ENCODE results near the gene RNF44. TPM values are rescaled to one million over a fixed set of nuclear protein-coding genes. Genes with fewer than 3 reads are reported as not detected.

Gene RNF44
- total RNA-seq, 4 donors from 2014 or later = 29.6 to 45.7 (median 33.7) TPM

GRCh38 chr5:176550275-176550831 lies 13.2 kb upstream of the RNF44 start:
- H3K4me3 ChIP-seq (ENCODE audit: low read depth, poor library complexity, severe bottlenecking) = no peak overlapping the region
- no peak for DNase-seq (ENCODE audit: low spot score in 2 of 2)
- TF ChIP-seq, protein P1, sequence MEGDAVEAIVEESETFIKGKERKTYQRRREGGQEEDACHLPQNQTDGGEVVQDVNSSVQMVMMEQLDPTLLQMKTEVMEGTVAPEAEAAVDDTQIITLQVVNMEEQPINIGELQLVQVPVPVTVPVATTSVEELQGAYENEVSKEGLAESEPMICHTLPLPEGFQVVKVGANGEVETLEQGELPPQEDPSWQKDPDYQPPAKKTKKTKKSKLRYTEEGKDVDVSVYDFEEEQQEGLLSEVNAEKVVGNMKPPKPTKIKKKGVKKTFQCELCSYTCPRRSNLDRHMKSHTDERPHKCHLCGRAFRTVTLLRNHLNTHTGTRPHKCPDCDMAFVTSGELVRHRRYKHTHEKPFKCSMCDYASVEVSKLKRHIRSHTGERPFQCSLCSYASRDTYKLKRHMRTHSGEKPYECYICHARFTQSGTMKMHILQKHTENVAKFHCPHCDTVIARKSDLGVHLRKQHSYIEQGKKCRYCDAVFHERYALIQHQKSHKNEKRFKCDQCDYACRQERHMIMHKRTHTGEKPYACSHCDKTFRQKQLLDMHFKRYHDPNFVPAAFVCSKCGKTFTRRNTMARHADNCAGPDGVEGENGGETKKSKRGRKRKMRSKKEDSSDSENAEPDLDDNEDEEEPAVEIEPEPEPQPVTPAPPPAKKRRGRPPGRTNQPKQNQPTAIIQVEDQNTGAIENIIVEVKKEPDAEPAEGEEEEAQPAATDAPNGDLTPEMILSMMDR (IDR thresholded peaks at IDR 0.05) = no peak
- no peak for TF ChIP-seq POLR2A (IDR thresholded peaks at IDR 0.05)
- WGBS, 2 donors = 64 to 80% methylated on average over 8 to 15 of the region's 16 CpGs
- intact Hi-C loops (cut with DNase I; ENCODE audit: low total_unique reads) = no loop called here

DNA sequence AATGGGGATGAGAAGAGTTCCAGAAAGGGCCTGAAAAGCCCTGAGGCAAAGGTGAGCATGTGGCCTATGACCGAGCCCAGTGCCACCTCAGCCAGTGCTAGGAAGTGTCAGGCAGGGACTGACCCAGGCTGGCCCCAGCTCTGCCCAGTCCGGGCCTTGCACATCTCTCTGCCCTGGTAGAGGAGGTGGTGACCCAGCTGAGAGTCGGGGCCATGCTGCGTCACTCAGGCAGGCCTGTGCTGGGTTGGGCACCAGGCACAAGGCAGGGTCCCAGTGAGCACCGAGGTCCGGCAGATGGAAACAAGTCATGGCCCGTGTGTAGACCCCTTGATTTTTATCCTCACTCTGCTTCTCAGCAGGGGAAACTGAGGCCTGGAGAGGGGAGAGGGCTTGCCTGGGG lies 12.7 kb upstream of the RNF44 start:
- no peak for DNase-seq (ENCODE audit: low spot score in 2 of 2)
- WGBS, 2 donors = 84 to 91% methylated on average over 7 of the region's 7 CpGs
- TF ChIP-seq, protein P1 (IDR thresholded peaks at IDR 0.05) = no peak
- TF ChIP-seq POLR2A (IDR thresholded peaks at IDR 0.05) = no peak
- intact Hi-C loops (cut with DNase I; ENCODE audit: low total_unique reads) = no loop called here
- no peak overlapping the region for H3K4me3 ChIP-seq (ENCODE audit: low read depth, poor library complexity, severe bottlenecking)

DNA sequence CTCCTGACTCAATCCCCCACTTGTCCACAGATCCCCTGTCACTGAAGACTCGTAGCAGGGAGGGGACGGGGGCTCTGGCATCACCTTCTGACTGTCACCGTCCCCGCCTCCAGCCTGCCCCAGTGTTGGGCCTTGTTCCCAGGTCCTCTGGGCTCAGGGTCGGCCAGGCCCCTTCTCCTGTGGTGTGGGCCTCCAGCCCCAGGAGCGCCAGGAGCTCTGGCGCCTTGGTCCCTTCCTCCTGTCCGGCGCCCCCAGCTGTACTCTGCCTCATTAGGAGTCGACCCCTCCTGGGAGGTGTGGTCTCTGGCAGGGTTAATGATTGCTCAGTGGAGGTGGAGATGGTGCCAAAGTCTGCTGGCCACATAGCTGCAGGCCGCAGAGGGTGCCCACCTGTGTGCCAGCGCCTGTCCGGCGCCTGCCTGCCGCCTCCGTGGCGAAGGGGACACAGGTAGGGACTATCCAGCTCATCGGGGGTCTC lies 11.8 kb upstream of the RNF44 start, which contains the start of gene CDHR2:
Gene CDHR2, plus strand, starts transcription at position 376 of the 478 bp plus-strand sequence. CDS start 16,011 bp downstream, outside the sequence.
- intact Hi-C loops (cut with DNase I; ENCODE audit: low total_unique reads) = no loop called here
- no peak within 1 kb of the TSS for H3K4me3 ChIP-seq (ENCODE audit: low read depth, poor library complexity, severe bottlenecking)
- no peak for TF ChIP-seq POLR2A (IDR thresholded peaks at IDR 0.05)
- 82 to 90% methylated on average over 17 to 18 of the region's 18 CpGs for WGBS, 2 donors
- DNase-seq (ENCODE audit: low spot score in 2 of 2) = no peak

- no peak for TF ChIP-seq POLR2A (IDR thresholded peaks at IDR 0.05)
- TF ChIP-seq, protein P1 (IDR thresholded peaks at IDR 0.05) = no peak
- WGBS, 2 donors = 51 to 62% methylated on average over 8 of the region's 8 CpGs
- no peak overlapping the region for H3K4me3 ChIP-seq (ENCODE audit: low read depth, poor library complexity, severe bottlenecking)
- intact Hi-C loops (cut with DNase I; ENCODE audit: low total_unique reads) = no loop called here
- DNase-seq (ENCODE audit: low spot score in 2 of 2) = no peak
Observed at GRCh38 chr5:176547802-176548201, 10.6 kb upstream of the RNF44 start.

DNA sequence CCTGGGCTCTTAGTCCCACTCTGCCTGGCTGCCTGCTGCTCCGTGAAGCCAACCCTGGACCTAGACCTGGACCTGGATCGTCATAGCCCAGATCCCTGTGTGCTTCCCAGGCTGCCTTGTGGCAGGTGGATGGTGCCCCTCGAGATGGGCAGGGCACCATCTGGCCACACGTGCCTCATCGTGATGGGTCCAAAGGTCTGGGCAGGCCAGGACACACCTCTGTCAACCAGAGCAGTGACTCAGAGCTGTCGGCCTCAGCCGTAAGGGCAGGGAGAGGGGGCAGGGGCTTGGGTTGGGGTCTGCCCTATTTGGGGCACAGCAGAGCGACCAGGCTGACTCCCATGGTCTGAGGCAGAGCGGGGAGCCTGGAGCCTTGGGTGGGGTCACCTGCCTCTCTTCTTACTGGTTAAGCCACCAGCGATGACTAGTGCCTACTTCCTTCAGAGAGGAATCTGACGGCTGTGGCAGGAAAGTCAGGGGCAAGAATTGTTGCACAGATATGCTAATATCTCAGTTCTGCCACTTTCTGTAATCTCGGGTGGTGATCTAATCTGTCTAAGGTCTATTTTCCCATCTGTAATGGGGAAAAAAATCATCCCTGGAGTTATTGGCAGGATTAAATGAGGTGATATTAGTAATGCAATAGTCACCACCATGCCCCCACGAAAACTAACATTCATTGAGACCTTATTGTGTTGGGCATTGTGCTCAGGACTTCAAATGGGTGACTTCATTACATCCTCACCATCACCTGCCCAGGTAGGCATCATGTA lies 8.7 kb upstream of the RNF44 start:
- no peak for DNase-seq (ENCODE audit: low spot score in 2 of 2)
- intact Hi-C loops (cut with DNase I; ENCODE audit: low total_unique reads) = no loop called here
- WGBS, 2 donors = 71 to 73% methylated on average over 5 to 13 of the region's 13 CpGs

DNA sequence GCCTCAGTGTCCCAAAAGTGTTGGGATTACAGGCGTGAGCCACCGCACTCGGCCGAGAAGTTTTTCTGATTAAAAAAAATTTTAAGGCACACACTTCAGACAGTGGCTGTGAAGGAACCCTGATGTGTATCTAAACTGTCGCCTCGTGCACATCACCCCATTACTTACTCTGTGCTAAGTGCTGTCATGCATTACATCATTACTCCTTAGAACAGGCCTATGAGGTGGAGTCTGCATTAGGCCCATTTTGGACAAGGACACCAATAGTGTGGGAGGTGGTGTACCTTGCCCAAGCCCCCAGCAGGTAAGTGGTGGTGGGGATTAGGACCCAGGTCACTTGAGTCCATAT lies 8.2 kb upstream of the RNF44 start:
- H3K4me3 ChIP-seq (ENCODE audit: low read depth, poor library complexity, severe bottlenecking) = no peak overlapping the region
- WGBS, 2 donors = 95 to 97% methylated on average over 6 of the region's 6 CpGs
- intact Hi-C loops (cut with DNase I; ENCODE audit: low total_unique reads) = no loop called here
- TF ChIP-seq POLR2A (IDR thresholded peaks at IDR 0.05) = no peak
- DNase-seq (ENCODE audit: low spot score in 2 of 2) = no peak

More for the DNA sequence above, 8.7 kb upstream of the RNF44 start:
- TF ChIP-seq, protein P1 (IDR thresholded peaks at IDR 0.05) = no peak
- no peak for TF ChIP-seq POLR2A (IDR thresholded peaks at IDR 0.05)
- H3K4me3 ChIP-seq (ENCODE audit: low read depth, poor library complexity, severe bottlenecking) = no peak overlapping the region
